NOMO-1 treated with dmso at 0.1 percent for 144 hours (cell line): ENCODE data around the gene LCE1A.

Source experiments
- DNase-seq: peaks from one replicate; lab custom pipeline; 2025; ENCODE audit not compliant: unreplicated experiment; lab: John Stamatoyannopoulos, UW

LCE1A gene

GRCh38 chr1:152869808-152870419 lies 42.6 kb downstream of the LCE1A start:
- peak; percentile 13 for DNase-seq

GRCh38 chr1:152870831-152871730 lies 43.8 kb downstream of the LCE1A start:
- no peak for DNase-seq

GRCh38 chr1:152871731-152872126 lies 44.5 kb downstream of the LCE1A start:
- DNase-seq, result no peak

- no peak for DNase-seq
Observed at GRCh38 chr1:152873495-152873894, 46.2 kb downstream of the LCE1A start.

GRCh38 chr1:152876827-152877226 lies 49.6 kb downstream of the LCE1A start:
- no peak for DNase-seq
